GM12891 (cell line): ENCODE results near the gene AIFM2.

Source experiments
- POLR2A ChIP-seq: IDR thresholded peaks from 2 replicates; pipeline ENCODE4 v1.6.1; 2011; ENCODE audit warnings: low read depth, low read length, control low read depth
- POLR2AphosphoS5 ChIP-seq: IDR thresholded peaks from 2 replicates; pipeline ENCODE4 v1.6.1; 2011; ENCODE audit warnings: low read depth, low read length, control low read depth
- SPI1 ChIP-seq: IDR thresholded peaks from 2 replicates; pipeline ENCODE4 v1.6.1; 2011; ENCODE audit warnings: low read depth, low read length, control low read depth
- TAF1 ChIP-seq: IDR thresholded peaks from 2 replicates; pipeline ENCODE4 v1.6.1; 2011; ENCODE audit warnings: low read depth, low read length, control low read depth

DNA sequence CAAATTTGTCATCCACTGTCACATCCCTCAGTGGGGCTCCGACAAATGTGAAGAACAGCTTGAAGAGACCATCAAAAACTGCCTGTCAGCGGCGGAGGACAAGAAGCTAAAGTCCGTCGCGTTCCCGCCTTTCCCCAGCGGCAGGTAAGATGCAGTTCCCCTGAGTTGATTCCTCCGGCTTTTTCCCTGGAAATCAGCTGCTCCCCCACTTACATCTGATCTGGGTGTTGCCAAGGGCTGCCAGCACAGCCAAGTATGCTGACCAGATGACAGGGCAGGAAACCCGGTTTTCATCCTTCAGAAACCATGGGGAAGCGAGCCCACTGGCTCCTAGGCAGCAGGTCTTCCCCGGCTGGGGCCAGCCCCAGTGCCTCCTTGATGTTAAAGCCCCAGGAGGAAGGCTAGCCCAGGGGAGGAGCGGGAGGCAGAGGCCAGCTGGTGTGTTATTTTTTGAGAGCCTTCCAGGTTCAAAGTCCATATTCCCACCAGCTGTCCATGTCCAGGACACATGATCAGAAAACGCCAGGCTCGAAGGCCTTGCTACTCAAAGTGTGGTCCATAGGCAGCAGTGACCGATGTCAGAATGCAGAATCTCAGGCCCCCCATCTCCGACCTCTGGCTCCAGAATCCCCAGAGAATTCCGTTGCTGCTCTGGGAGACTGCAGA, 23.4 kb downstream of the AIFM2 start:
- TF ChIP-seq POLR2AphosphoS5: no peak
- no peak for TF ChIP-seq POLR2A
- no peak for TF ChIP-seq TAF1
- no peak for TF ChIP-seq SPI1
